ENCODE data around the gene VAV2. TPM values are rescaled to one million over a fixed set of nuclear protein-coding genes. Genes with fewer than 3 reads are reported as not detected.
"Not testable (repeated sequence)": the region's sequence is repeated elsewhere in the genome, so short reads cannot be mapped to it uniquely, and the experiment has no call there.

The VAV2 gene
- total RNA-seq, 4 donors from 2014 or later, result 10.3 to 20.1 (median 13.1) TPM

DNA sequence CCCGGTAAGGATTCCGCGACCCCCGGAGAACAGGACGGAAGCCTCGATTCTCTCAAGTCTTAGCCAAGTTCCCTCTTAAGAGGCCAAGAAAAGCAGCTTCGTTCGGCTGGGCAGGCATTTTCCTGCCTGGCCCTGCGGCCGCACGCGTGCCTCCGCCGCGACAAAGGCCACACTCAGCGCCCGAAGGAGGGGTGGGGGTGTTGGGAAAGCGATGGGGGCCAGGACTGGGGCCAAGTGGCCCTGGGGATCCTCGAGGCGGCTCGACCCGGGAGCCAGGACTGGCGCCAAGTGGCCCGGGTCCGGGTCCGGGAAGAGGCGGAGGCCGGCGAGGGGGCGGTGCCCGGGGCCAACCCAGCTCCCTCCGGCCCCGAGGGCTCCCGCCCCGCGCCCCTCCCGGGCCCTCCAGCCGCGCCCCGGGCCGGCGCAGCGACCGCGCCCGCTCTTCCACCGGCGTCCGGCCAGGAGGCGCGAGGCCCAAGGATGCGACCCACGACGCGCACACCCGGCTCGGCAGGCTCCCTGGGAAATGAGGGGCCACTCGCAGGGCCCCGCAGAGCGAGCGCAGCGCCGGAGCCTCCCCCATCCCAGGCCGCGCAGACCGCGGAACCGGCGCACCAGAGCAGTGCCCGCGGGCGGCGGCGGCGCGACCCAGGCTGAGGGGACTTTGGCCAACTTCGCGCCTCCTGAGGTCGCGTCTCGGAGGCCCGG, 756 bp downstream of the VAV2 start:
- no peaks in the 10 kb centered on the region for H3K9me3 ChIP-seq
- TF ChIP-seq EP300 (IDR thresholded peaks at IDR 0.05), result peak in 1 of 2 donors; percentile 14
- no peak for TF ChIP-seq POLR2A (IDR thresholded peaks at IDR 0.05)
- peak overlapping the region in 3 of 4 donors; percentile 85 to 88 (median 85) for H3K27ac ChIP-seq
- no peaks in the 10 kb centered on the region for H3K36me3 ChIP-seq
- H3K4me1 ChIP-seq, result peaks cover 0 to 35% (median 20%) of the 10 kb centered on the region in 4 donors
- DNase-seq (ENCODE audit: low spot score in 2 of 2), result no peak
- no peaks in the 10 kb centered on the region for H3K27me3 ChIP-seq
- peak overlapping the region; percentile 57 to 84 (median 74) for H3K4me3 ChIP-seq
- 0 to 1% methylated on average over 13 to 24 of the region's 82 CpGs for WGBS, 2 donors

DNA sequence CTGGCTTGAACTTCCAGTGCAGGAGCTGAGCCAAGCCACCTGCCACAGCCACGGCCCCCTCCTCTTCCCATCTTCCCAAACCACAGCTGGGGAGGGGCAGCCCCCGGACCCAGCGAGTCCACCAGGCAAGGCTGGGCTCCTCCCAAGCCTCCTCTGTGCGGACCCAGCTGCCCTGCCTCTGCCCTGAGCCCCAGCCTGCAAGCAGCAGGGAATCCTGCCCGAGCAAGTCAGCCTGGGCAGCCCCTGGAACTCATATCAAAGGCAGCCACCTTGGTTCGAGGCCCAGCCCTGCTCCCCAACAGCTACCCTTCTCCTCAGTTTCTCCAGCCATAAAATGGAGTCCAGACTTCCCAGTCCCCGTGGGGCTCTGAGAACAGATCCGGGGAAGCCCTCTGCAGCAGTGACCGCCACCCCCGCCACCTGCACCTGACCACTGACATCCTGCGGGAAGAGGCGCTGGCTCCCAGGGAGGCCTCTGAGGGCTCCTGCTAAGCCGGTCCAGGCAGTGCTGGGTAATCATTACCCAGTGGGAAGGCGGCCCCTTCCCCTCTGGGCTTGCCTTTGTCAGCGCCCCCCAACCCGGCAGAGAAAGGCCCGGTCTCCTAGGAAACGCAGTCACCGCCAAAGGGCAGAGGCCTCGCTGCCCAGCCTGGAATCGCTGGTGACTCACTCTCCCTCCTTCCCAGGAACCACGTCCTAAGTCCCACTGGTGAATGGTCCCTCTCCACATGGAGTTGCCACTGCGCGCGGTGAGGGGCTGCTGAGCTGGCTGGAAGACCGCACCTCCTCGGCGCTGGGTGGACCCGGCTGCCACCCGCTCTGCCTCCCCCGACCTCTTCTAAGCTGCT, 1.5 kb downstream of the VAV2 start:
- Histone ChIP-seq H3K27me3 (no peaks in the 10 kb centered on the region), H3K4me1 (peaks cover 0 to 35% (median 20%) of the 10 kb centered on the region in 4 donors), H3K9me3 (no peaks in the 10 kb centered on the region), H3K27ac (peak overlapping the region in 3 of 4 donors; percentile 85 to 88 (median 85)), H3K36me3 (no peaks in the 10 kb centered on the region), H3K4me3 (peak overlapping the region; percentile 57 to 84 (median 74))
- peak in 1 of 2 donors; percentile 35 for DNase-seq (ENCODE audit: low spot score in 2 of 2)
- WGBS, 2 donors, result 15 to 37% methylated on average over 11 to 24 of the region's 31 CpGs
- TF ChIP-seq EP300 (IDR thresholded peaks at IDR 0.05) (peak in 1 of 2 donors; percentile 23), POLR2A (IDR thresholded peaks at IDR 0.05) (no peak)
- TF ChIP-seq, protein P1, sequence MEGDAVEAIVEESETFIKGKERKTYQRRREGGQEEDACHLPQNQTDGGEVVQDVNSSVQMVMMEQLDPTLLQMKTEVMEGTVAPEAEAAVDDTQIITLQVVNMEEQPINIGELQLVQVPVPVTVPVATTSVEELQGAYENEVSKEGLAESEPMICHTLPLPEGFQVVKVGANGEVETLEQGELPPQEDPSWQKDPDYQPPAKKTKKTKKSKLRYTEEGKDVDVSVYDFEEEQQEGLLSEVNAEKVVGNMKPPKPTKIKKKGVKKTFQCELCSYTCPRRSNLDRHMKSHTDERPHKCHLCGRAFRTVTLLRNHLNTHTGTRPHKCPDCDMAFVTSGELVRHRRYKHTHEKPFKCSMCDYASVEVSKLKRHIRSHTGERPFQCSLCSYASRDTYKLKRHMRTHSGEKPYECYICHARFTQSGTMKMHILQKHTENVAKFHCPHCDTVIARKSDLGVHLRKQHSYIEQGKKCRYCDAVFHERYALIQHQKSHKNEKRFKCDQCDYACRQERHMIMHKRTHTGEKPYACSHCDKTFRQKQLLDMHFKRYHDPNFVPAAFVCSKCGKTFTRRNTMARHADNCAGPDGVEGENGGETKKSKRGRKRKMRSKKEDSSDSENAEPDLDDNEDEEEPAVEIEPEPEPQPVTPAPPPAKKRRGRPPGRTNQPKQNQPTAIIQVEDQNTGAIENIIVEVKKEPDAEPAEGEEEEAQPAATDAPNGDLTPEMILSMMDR (IDR thresholded peaks at IDR 0.05), result no peak

DNA sequence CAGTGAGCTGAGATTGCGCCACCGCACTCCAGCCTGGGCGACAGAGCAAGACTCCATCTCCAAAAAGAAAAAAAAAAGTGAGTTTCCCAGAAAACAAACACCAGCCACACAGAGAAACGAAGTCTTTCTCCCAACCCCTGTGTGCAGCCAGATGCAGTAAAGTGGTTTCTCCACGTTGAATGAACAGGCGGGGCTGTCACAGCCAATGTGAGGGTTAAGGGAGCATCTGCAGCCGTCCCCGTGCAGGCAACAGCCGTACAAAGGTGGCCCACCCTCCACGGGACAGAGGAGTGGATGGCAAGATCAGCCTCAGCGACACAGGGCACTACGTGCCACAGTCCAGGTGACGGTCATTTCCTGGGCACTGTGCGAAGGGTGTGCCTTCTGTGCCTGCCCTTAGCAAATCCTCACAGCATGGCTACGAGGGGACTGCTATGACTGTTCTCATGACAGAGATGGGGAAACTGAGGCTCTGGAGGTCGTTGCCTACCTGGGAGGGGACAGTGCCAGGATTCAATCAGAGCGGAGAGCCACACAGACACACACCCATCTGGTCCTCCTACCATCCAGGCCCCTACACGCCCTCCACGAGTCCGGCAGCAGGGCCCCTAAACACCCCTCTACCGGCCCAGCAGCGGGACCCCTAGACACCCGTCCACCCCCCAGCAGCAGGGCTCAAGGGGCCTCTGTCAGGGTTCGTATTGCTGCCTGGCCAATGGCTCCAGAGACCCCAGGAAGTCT, 2.3 kb downstream of the VAV2 start:
- Histone ChIP-seq H3K36me3 (no peaks in the 10 kb centered on the region), H3K4me1 (peaks cover 0 to 35% (median 20%) of the 10 kb centered on the region in 4 donors), H3K27me3 (no peaks in the 10 kb centered on the region), H3K27ac (peak overlapping the region in 3 of 4 donors; percentile 85 to 88 (median 85)), H3K4me3 (no peak overlapping the region), H3K9me3 (no peaks in the 10 kb centered on the region)
- no peak for DNase-seq (ENCODE audit: low spot score in 2 of 2)
- 75 to 79% methylated on average over 24 of the region's 24 CpGs for WGBS, 2 donors
- TF ChIP-seq, protein P1 (IDR thresholded peaks at IDR 0.05), result no peak
- TF ChIP-seq EP300 (IDR thresholded peaks at IDR 0.05), result no peak
- TF ChIP-seq POLR2A (IDR thresholded peaks at IDR 0.05), result no peak

DNA sequence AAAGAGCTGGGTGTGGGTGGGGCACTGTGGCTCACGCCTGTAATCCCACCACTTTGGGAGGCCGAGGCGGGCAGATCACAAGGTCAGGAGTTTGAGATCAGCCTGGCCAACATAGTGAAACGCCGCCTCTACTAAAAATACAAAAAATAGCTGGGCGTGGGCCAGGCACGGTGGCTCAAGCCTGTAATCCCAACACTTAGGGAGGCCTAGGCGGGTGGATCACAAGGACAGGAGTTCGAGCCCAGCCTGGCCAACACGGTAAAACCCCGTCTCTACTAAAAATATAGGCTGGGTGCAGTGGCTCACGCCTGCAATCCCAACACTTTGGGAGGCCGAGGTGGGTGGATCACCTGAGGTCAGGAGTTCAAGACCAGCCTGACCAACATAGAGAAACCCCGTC, 3.4 kb downstream of the VAV2 start:
- peaks cover 0 to 27% (median 15%) of the 10 kb centered on the region in 4 donors for H3K4me1 ChIP-seq
- not testable (repeated sequence) for H3K36me3 ChIP-seq, H3K27me3 ChIP-seq, H3K27ac ChIP-seq, H3K4me3 ChIP-seq, H3K9me3 ChIP-seq
- DNase-seq (ENCODE audit: low spot score in 2 of 2), result peak in 1 of 2 donors; percentile 6
- WGBS, 2 donors, result 76 to 83% methylated on average over 12 to 14 of the region's 14 CpGs

DNA sequence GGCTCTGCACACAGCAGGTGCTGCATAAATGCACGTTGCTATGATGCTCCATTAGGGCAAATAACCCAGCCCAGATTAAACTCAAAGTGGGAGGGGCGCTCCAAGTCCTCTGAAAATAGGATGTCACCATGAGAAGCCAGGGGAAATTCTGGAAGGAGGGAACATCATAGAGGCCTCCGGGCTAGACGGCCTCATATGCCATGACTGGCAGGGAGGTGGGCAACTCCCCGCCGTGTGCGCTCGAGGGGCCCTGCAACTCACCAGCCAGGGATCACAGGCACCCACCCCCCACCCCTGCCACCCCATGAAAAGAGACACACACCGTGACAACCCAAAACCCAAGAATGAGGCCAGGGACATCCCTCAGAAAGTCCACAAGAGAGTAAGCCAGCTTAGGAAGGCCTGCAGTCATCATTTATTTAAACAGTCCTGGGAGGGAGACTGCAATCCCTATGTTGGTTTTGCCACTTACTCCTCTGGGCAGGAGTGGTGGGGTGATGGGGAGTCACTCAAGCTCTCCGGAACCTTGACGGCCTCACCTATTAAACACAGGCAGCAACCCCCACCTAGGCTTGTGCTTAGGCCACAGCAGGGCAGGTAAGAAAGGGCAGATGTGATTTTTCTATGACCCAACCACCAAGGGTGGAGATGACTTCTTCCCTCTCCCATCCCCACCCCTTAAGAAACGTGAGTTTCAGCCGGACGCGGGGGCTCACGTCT, 4.0 kb downstream of the VAV2 start:
- TF ChIP-seq, protein P1 (IDR thresholded peaks at IDR 0.05), result no peak
- TF ChIP-seq POLR2A (IDR thresholded peaks at IDR 0.05) (no peak), EP300 (IDR thresholded peaks at IDR 0.05) (no peak)
- Histone ChIP-seq H3K9me3 (no peaks in the 10 kb centered on the region), H3K4me3 (no peak overlapping the region), H3K4me1 (peaks cover 0 to 22% (median 10%) of the 10 kb centered on the region in 4 donors), H3K36me3 (no peaks in the 10 kb centered on the region), H3K27me3 (no peaks in the 10 kb centered on the region), H3K27ac (no peak overlapping the region)
- 84 to 88% methylated on average over 16 of the region's 16 CpGs for WGBS, 2 donors
- peak in 1 of 2 donors; percentile 5 for DNase-seq (ENCODE audit: low spot score in 2 of 2)

Data from tibial nerve (tissue), 4 donors.